HepG2 (cell line): Measurements from ENCODE around the gene ANKRA2. TPM values are rescaled to one million over a fixed set of nuclear protein-coding genes. Genes with fewer than 3 reads are reported as not detected.

ENCODE experiments used
- BRD4 ChIP-seq: sonication (generic); formaldehyde crosslinking; IDR thresholded peaks from 2 replicates; pipeline ENCODE4 v1.4.0; 2020; ENCODE audit warnings: missing genetic modification reagents
- CEBPB ChIP-seq: IDR thresholded peaks from 2 replicates; pipeline ENCODE4 v1.6.1; 2011; ENCODE audit warnings: low read depth, low read length, improper control_type of control experiment, borderline replicate concordance
- CREB1 ChIP-seq, 2 experiments: fragments of 450-650 bp in 1 of 2; IDR thresholded peaks; 2 replicates each; pipeline ENCODE4 v1.6.1; 2016 to 2017; ENCODE audit warnings: control low read depth in 1 of 2, mild to moderate bottlenecking in 1 of 2, missing compliant biosample characterization in 1 of 2, missing genetic modification characterization in 1 of 2
- DMAP1 ChIP-seq: IDR thresholded peaks from 2 replicates; pipeline ENCODE4 v1.6.1; 2016
- GLI4 ChIP-seq: sonication (generic); formaldehyde crosslinking; IDR thresholded peaks from 2 replicates; pipeline ENCODE4 v1.5.1; 2020; ENCODE audit warnings: missing genetic modification reagents, mild to moderate bottlenecking, moderate library complexity, borderline replicate concordance
- GZF1 ChIP-seq: sonication (generic); formaldehyde crosslinking; IDR thresholded peaks from 2 replicates; pipeline ENCODE4 v1.5.1; 2020; ENCODE audit warnings: mild to moderate bottlenecking, missing genetic modification reagents
- HOXA5 ChIP-seq: sonication (generic); formaldehyde crosslinking; IDR thresholded peaks from 2 replicates; pipeline ENCODE4 v1.4.0; 2020; ENCODE audit warnings: missing genetic modification reagents
- MAX ChIP-seq: IDR thresholded peaks from 2 replicates; pipeline ENCODE4 v1.6.1; 2012; ENCODE audit warnings: inconsistent platforms
- MBNL3 ChIP-seq: fragments of 250-450 bp; sonication (Bioruptor Pico); conservative IDR thresholded peaks from 2 replicates; pipeline ENCODE4 v1.8.0; 2022; ENCODE audit warnings: mild to moderate bottlenecking, inconsistent platforms
- NFE2L2 ChIP-seq: fragments of 150-350 bp; IDR thresholded peaks from 2 replicates; pipeline ENCODE4 v1.6.1; 2014; ENCODE audit warnings: low read length
- POLR2A ChIP-seq, 2 experiments: IDR thresholded peaks; 2 replicates each; pipeline ENCODE4 v1.6.1; 2011; ENCODE audit warnings: low read depth in 2 of 2, low read length in 2 of 2, mild to moderate bottlenecking in 1 of 2, moderate library complexity in 1 of 2; ENCODE audit not compliant: insufficient read depth in 1 of 2
- RAD51 ChIP-seq: fragments of 450-650 bp; IDR thresholded peaks from 2 replicates; pipeline ENCODE4 v1.6.1; 2016; ENCODE audit warnings: borderline replicate concordance
- REPIN1 ChIP-seq: sonication (generic); formaldehyde crosslinking; IDR thresholded peaks from 2 replicates; pipeline ENCODE4 v1.8.0; 2022; ENCODE audit warnings: missing genetic modification reagents, low read depth, mild to moderate bottlenecking, borderline replicate concordance
- XBP1 ChIP-seq: sonication (generic); formaldehyde crosslinking; IDR thresholded peaks from 2 replicates; pipeline ENCODE4 v1.5.0; 2020; ENCODE audit warnings: missing genetic modification reagents
- ZBTB25 ChIP-seq: IDR thresholded peaks from 2 replicates; pipeline ENCODE4 v1.6.1; 2018; ENCODE audit warnings: missing genetic modification reagents
- ZBTB3 ChIP-seq: sonication (generic); formaldehyde crosslinking; IDR thresholded peaks from 2 replicates; pipeline ENCODE4 v1.4.0; 2020; ENCODE audit warnings: low read depth, mild to moderate bottlenecking, moderate library complexity, missing genetic modification reagents, borderline replicate concordance
- ZFP36 ChIP-seq: fragments of 150-350 bp; IDR thresholded peaks from 2 replicates; pipeline ENCODE4 v1.6.1; 2018; ENCODE audit warnings: borderline replicate concordance, low read length, low read depth; ENCODE audit not compliant: partially characterized antibody
- ZHX2 ChIP-seq, 2 experiments: sonication (generic) in 1 of 2; formaldehyde crosslinking in 1 of 2; IDR thresholded peaks; 2 replicates each; pipeline versions ENCODE4 v1.6.1 to v1.9.0; 2014 to 2022; ENCODE audit warnings: antibody characterized with exemption in 1 of 2, borderline replicate concordance in 1 of 2, inconsistent platforms in 1 of 2, low read depth in 1 of 2, missing genetic modification reagents in 1 of 2
- ZNF337 ChIP-seq: sonication (generic); formaldehyde crosslinking; IDR thresholded peaks from 2 replicates; pipeline ENCODE4 v1.5.1; 2020; ENCODE audit warnings: missing genetic modification reagents, low read depth, mild to moderate bottlenecking, borderline replicate concordance
- ZNF367 ChIP-seq: sonication (generic); formaldehyde crosslinking; IDR thresholded peaks from 2 replicates; pipeline ENCODE4 v1.4.0; 2020; ENCODE audit warnings: missing genetic modification reagents, borderline replicate concordance
- ZNF670 ChIP-seq: sonication (generic); formaldehyde crosslinking; IDR thresholded peaks from 2 replicates; pipeline ENCODE4 v1.8.0; 2022; ENCODE audit warnings: mild to moderate bottlenecking, missing genetic modification reagents, borderline replicate concordance
- ZNF776 ChIP-seq: sonication (generic); formaldehyde crosslinking; IDR thresholded peaks from 2 replicates; pipeline ENCODE4 v1.4.0; 2020; ENCODE audit warnings: mild to moderate bottlenecking, missing genetic modification reagents
- ZNF792 ChIP-seq: IDR thresholded peaks from 2 replicates; pipeline ENCODE4 v1.6.1; 2016
- polyA plus RNA-seq, 8 experiments: library from polyadenylated mRNA; depleted of rRNA in 3 of 8; stranded (reverse) in 7 of 8; unstranded in 1 of 8; fragments of >200 nt; fragmentation: Illumina TruSeq in 4 of 8; extraction: Trizol in 4 of 8; gene quantifications; 2 replicates each; pipeline versions ENCODE4 v1.2.1 to v1.2.3, GENCODE V29; 2011 to 2016; ENCODE audit warnings: low read depth in 4 of 8, missing spikeins in 1 of 8, mixed read lengths in 1 of 8; ENCODE audit not compliant: insufficient read depth in 1 of 8
- total RNA-seq, 5 experiments: library from RNA; depleted of rRNA; stranded (reverse); fragments of >200 nt; fragmentation: Illumina TruSeq; extraction: Trizol; gene quantifications; 2 replicates each; pipeline ENCODE4 v1.2.3, GENCODE V29; 2016; ENCODE audit warnings: low read depth in 1 of 5

ANKRA2 gene
- total and polyA plus RNA-seq, 2 of the 13 experiments (the other 11 are each of a cell fraction or from before 2014, with no cell fraction given), result 23.6 to 33.6 TPM

GRCh38 chr5:73565139-73565968 lies at the start of gene ANKRA2, which contains the start of gene UTP15 (continued):
- TF ChIP-seq ZHX2 (IDR thresholded peaks at IDR 0.05; ENCODE audit: low read depth), result peak; percentile 75; the same call in 1 of the 2 replicates
- no peak for TF ChIP-seq ZHX2 (CRISPR knock-in tag; IDR thresholded peaks at IDR 0.05; ENCODE audit: borderline replicate concordance)
- peak; percentile 97 for TF ChIP-seq MAX
- no peak for TF ChIP-seq ZFP36
- TF ChIP-seq REPIN1 (CRISPR knock-in tag), result peak; percentile 14; the same call in 1 of the 2 replicates
- no peak for TF ChIP-seq ZBTB25 (CRISPR knock-in tag)
- no peak for TF ChIP-seq HOXA5 (CRISPR knock-in tag)
- TF ChIP-seq ZNF776 (CRISPR knock-in tag), result no peak
- TF ChIP-seq ZBTB3, result 0 out of 2 replicates have a peak, but pooled peaks have one; percentile 66
- peak; percentile 30; the same call in 1 of the 2 replicates for TF ChIP-seq BRD4 (CRISPR knock-in tag)
- no peak for TF ChIP-seq MBNL3 (CRISPR knock-in tag)
- no peak for TF ChIP-seq RAD51
- peak; percentile 88 for TF ChIP-seq DMAP1 (CRISPR knock-in tag)
- TF ChIP-seq GZF1 (CRISPR knock-in tag), result no peak
- no peak for TF ChIP-seq CEBPB
- TF ChIP-seq GLI4 (CRISPR knock-in tag), result no peak
- no peak for TF ChIP-seq ZNF670 (CRISPR knock-in tag)
- TF ChIP-seq ZNF337 (CRISPR knock-in tag), result no peak
- TF ChIP-seq CREB1 (IDR thresholded peaks at IDR 0.05), result peak; percentile 95
- TF ChIP-seq CREB1 (CRISPR knock-in tag; IDR thresholded peaks at IDR 0.05), result peak; percentile 99
- peak; percentile 72 to 75 for TF ChIP-seq POLR2A (IDR thresholded peaks at IDR 0.05; ENCODE audit: insufficient read depth in 1 of 2, low read depth in 2 of 2, low read length in 2 of 2)
- TF ChIP-seq ZNF367 (CRISPR knock-in tag), result no peak
- no peak for TF ChIP-seq ZNF792 (CRISPR knock-in tag)
- no peak for TF ChIP-seq XBP1 (CRISPR knock-in tag)
- TF ChIP-seq NFE2L2, result no peak
